Activated CD8-positive, alpha-beta memory T cell treated with anti-CD3 and anti-CD28 coated beads, Interleukin-2, amount 50 U/mL, for 48 hours (primary cell): ENCODE measurements around the gene LAMP5.

Source experiments
- DNase-seq: peaks from one replicate; pipeline ENCODE4 v3.0.0-alpha.2; 2020

Gene LAMP5

GRCh38 chr20:9501473-9501872 is 12.9 kb upstream of the LAMP5 start:
- DNase-seq, result no peak

GRCh38 chr20:9503526-9504245 is 10.7 kb upstream of the LAMP5 start:
- no peak for DNase-seq

- DNase-seq, result no peak
Measured at GRCh38 chr20:9506280-9506821, 8.0 kb upstream of the LAMP5 start.

- DNase-seq, result no peak
Measured at GRCh38 chr20:9506964-9507369, 7.4 kb upstream of the LAMP5 start.

GRCh38 chr20:9507544-9508239 is 6.7 kb upstream of the LAMP5 start:
- no peak for DNase-seq

- DNase-seq, result no peak
Measured at GRCh38 chr20:9508240-9508661, 6.1 kb upstream of the LAMP5 start.

GRCh38 chr20:9508696-9509178 is 5.7 kb upstream of the LAMP5 start:
- no peak for DNase-seq

GRCh38 chr20:9509246-9509645 is 5.1 kb upstream of the LAMP5 start:
- DNase-seq, result no peak

- DNase-seq, result no peak
Measured at GRCh38 chr20:9510911-9511310, 3.5 kb upstream of the LAMP5 start.

GRCh38 chr20:9514072-9514460 is 324 bp upstream of the LAMP5 start:
- DNase-seq, result no peak

- no peak for DNase-seq
Measured at GRCh38 chr20:9515214-9515585, 810 bp downstream of the LAMP5 start.

- no peak for DNase-seq
Measured at GRCh38 chr20:9515741-9516233, 1.4 kb downstream of the LAMP5 start.

- DNase-seq, result no peak
Measured at GRCh38 chr20:9516234-9516871, 2.0 kb downstream of the LAMP5 start.

- DNase-seq, result no peak
Measured at GRCh38 chr20:9517297-9518162, 3.1 kb downstream of the LAMP5 start.

GRCh38 chr20:9518576-9519175 is 4.3 kb downstream of the LAMP5 start:
- DNase-seq, result no peak

GRCh38 chr20:9520086-9520485 is 5.7 kb downstream of the LAMP5 start:
- DNase-seq, result no peak

GRCh38 chr20:9523636-9524035 is 9.2 kb downstream of the LAMP5 start:
- no peak for DNase-seq

GRCh38 chr20:9531581-9531980 is 17.2 kb downstream of the LAMP5 start:
- DNase-seq, result no peak

- DNase-seq, result no peak
Measured at GRCh38 chr20:9532069-9532838, 17.9 kb downstream of the LAMP5 start.

- DNase-seq, result no peak
Measured at GRCh38 chr20:9534025-9534424, 19.6 kb downstream of the LAMP5 start.

GRCh38 chr20:9535449-9535848 is 21.1 kb downstream of the LAMP5 start:
- DNase-seq, result no peak
